GM19193 (cell line): Measurements from ENCODE around the gene SERPINE3.

ENCODE experiments used
- POLR2A ChIP-seq: IDR thresholded peaks from 4 replicates; pipeline ENCODE4 v1.6.1; 2011; ENCODE audit not compliant: insufficient read depth, insufficient read length; ENCODE audit errors: extremely low read depth

SERPINE3 gene

DNA sequence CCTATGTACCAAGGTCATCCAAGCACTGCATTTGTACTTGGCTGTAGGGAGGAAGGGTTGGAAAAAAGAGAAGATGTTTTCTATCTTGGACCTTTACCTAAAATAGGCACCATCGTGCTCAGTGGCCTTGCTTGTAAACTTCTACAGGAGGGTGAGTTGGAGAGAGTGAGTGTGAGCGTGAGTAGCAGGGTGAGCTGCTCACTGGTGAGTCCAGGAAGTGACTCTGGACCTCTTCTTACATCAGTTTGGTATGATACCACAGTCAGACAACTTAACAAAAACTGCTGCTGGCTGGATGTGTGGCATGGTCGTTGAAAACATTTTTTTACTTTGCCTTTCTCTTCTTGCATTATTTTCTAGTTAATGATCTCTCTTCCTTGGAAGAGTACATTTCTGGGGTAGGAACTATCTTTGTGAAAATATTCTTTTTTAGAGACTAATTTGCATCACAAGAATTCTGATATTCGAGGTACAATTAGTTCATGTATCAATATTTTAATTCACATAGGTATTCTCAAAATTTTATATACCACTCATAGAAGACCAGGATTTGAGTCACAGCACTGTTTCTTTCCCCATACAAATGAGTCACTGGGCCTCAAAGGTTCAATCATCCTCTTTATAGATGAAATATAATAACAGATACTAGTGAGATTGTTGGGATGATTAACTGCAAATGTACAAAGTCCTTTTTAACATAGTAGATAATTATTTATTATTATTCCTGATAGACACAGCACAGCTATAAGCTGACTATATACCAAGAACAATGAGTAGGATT lies 651 bp downstream of the SERPINE3 start:
- no peak for TF ChIP-seq POLR2A

DNA sequence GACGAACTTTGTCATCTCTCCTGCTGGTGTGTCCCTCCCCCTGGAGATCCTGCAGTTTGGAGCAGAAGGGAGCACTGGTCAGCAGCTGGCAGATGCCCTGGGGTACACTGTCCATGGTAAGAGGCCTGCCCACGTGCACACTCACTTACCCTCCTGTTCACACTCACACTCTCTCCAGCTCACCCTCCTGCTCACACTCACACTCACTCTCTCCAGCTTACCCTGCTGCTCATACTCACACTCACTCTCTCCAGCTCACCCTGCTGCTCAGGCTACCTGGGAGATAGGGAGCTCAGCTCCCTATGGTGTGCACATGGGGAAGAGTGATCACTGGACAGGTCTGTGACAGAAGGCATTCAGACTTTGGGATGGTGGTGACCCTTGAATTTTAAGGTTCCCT lies 1.7 kb downstream of the SERPINE3 start:
- no peak for TF ChIP-seq POLR2A

GRCh38 chr13:51341791-51342190 lies 2.3 kb downstream of the SERPINE3 start:
- no peak for TF ChIP-seq POLR2A

DNA sequence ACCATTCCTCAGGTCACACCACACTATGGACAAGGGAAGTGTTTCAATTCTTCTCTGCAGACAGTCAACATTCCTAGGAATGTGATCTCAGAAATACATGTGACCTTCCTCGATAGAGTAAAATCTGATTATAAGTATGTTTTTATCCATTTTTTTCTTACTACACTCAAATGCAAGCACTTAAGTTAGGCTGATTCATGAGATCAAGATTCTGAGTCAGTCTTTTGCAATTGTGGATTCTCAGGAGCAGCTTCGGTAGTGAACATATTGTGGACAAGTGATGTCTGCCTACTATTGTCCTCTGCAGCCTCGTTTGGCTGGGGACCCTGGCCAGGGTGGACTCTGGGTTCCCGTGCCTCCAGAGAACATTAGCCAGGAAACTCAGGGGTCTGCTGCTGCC lies 3.2 kb downstream of the SERPINE3 start:
- no peak for TF ChIP-seq POLR2A

GRCh38 chr13:51343475-51343874 lies 4.0 kb downstream of the SERPINE3 start:
- TF ChIP-seq POLR2A, result no peak

DNA sequence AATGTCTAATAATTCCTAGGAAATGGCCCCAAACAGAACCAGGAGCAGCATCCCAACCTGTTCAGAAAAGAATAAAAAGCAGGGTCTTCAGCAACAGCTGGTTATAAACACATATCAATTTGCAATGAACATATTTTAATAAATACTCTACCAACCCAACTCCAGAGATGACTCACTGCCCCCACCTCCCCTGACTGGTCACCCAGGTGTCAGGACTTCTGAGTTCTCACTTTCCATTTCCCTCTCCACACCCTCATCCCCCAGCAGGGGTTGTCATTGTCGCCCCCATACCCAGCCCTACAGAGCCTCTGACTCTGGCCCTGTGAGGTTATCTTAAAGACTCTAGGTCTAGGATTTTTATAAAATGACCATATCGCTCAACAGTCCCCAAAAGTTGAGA lies 6.9 kb downstream of the SERPINE3 start:
- no peak for TF ChIP-seq POLR2A

GRCh38 chr13:51347099-51347498 lies 7.6 kb downstream of the SERPINE3 start:
- no peak for TF ChIP-seq POLR2A

DNA sequence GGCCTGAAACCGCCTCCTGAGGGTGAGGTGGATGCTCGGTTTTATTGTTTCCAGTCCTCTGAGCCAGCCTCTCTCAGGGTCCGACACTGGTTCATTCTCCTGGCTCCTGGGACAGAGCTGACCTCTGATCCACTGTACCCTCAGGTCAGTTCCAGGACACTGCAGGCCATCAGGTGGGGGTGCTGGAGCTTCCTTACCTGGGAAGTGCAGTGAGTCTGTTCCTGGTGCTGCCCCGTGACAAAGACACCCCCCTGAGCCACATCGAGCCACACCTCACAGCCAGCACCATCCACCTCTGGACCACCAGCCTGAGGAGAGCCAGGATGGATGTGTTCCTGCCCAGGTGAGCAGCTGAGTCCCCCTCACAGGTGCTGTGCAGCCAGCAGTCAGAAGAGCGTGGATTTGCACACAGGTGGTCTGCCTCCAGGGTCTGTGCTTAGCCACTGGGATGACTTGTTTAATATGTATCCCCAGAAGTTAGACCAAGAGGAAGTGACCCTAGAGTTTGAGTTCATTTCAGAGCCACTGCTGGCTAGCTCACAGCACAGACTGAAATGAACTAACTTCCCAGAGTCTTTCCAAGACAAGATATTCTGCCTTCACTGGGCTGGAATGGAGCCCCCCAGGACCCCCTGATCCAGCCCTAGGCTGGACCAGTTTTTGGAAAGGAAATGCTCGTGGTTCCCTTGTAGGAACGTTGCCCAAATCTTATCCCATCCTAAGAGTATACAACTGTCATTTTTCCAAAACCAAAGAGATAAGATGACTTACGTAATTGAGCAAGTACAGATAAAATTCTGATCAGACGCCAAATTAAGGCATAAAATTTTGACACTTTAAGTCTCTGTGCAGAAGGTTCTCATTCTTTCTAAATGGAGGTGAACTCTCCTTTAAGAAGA lies 8.8 kb downstream of the SERPINE3 start:
- TF ChIP-seq POLR2A, result no peak

DNA sequence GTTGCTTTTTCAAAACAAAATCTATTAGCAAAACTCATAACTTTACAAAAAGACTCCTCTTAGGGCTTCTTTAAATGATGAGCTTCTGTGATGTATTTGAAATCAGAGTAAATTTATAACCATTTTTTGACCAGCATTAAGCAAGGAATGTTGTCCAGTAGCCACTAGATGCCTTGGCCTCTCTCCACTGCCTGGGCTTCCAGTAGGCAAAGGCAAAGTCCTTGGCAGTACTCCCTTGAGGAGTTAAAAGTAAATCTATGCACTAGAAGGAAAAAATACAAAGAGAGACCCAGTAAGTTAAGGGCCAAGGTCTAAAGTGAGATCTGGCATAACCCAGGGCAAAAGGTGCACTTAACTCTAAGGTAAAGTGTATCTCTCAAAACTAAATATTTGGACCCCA lies 9.5 kb downstream of the SERPINE3 start:
- TF ChIP-seq POLR2A, result no peak

GRCh38 chr13:51355217-51355616 lies 15.7 kb downstream of the SERPINE3 start:
- TF ChIP-seq POLR2A, result no peak

DNA sequence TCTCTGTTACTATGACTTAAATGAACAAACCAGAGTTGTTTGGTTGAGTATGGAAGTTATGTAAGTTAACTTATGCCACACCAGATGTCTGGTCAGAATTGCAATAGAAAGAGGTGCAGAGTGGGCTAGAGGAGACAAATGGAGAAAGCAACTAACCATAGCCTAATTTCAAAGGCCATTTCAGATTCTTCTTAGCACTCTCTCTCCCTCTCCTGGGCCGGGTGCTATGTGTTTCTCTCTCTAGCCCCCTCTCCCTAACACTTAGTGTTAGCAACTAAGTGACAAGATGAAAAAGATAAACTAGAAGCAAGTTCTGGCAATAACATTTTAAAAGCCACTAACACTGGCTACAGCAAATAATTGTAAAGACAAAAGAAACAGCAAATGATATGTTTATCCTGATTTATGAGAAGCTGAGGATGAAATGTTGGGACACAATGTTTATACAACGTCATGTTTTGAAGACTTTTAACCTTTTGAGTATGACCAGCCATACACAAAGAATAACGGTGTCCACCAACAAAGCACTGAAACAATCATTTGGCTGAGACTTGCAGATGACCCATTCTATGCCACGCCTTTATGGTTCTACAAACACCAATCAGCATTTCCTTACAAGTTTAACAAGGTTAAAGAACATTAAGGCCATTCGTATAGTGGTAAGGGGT lies 18.6 kb downstream of the SERPINE3 start:
- TF ChIP-seq POLR2A, result no peak

DNA sequence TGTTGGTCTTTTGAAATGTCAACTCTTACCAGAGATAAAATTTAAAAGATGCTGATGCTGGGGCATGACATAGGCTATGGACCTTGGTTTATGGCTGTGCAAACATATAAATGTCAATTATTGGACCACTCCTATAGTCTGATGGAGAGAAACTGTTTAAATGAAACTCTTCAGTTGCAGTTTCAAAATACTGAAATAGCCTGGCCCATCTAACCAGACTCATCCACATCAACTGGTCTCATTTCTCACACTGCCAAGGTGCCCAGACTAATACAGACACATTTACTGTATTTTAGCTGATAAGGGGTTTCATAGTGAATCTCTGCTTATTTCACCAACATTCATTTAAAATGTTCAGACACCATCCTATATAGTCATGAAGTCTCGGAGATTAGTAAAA lies 19.9 kb downstream of the SERPINE3 start:
- TF ChIP-seq POLR2A, result no peak

DNA sequence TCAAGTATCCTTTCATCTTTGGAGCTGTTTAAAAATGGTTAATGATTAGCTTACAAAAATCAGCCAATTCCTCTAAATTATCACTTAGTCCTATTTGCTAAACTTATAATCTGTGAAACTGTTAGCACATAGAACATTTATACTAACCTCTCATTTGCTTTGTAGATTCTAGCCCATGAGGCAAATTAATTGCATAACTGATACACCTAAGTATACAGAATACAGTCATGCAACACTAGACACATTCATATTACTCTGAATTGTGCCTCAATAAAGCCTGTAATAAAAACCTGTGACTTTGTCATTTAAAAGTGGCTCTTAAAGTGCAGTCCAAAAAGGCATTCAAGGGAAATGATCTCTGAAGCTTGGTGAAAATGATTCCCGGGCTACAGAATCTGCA lies 21.0 kb downstream of the SERPINE3 start:
- TF ChIP-seq POLR2A, result no peak

GRCh38 chr13:51361106-51361505 lies 21.6 kb downstream of the SERPINE3 start:
- no peak for TF ChIP-seq POLR2A

DNA sequence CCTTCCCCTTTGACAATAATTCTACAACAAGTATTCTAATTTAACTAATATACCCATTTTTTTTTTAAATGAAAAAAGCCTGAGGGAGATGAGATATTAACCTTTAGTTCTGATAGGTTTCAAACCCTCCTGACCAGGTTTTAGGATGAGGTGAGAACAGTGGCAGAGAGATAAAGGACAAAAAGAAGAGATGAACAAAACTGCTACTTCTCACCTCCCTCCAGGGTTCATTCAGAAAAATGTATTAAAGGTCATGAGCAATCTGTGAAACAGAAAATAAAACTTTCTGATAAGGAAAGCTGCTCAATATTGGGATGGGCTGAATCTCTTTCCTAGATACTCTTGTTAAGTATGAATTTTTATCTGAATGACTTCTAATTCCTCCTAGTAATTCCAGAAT lies 24.1 kb downstream of the SERPINE3 start:
- TF ChIP-seq POLR2A, result no peak
